CD1c-positive myeloid dendritic cell (primary cell): ENCODE data around the gene USP43.

Experiments
- DNase-seq: peaks from one replicate; pipeline ENCODE4 v3.0.0-alpha.2; 2016; ENCODE audit errors: extremely low spot score

USP43 gene

DNA sequence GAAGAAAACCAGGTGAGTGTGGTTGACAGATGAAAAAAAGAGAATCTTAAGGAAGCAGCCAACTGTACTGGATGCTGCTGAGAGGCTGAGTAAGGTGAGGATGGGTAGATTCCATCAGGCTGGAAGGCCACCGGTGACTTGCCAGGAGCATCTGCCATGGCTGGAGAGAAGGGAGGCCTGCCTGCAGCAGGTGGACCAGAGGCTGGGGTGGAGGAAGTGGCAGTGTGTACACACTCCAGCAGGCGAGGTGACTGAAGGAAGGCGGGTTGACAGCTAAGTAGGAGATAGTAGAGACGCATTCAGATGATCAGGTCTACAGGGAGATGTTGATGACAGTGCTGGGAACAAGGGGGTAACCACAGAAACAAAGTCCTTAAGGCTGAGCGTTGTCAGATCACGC is 69.5 kb downstream of the USP43 start:
- DNase-seq, result no peak

- no peak for DNase-seq
These were observed 70.2 kb downstream of the USP43 start for GRCh38 chr17:9715503-9716016.

GRCh38 chr17:9725575-9725974 is 80.3 kb downstream of the USP43 start:
- no peak for DNase-seq

GRCh38 chr17:9726291-9726690 is 81.0 kb downstream of the USP43 start:
- no peak for DNase-seq

GRCh38 chr17:9728005-9728404 is 82.7 kb downstream of the USP43 start:
- no peak for DNase-seq

DNA sequence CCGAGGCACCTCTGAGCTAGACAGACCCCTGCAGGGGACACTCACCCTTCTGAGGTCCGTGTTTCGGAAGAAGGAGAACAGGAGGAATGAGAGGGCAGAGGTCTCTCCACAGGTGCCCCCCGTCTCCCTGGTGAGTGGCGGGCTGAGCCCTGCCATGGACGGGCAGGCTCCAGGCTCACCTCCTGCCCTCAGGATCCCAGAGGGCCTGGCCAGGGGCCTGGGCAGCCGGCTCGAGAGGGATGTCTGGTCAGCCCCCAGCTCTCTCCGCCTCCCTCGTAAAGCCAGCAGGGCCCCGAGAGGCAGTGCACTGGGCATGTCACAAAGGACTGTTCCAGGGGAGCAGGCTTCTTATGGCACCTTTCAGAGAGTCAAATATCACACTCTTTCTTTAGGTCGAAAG is 83.2 kb downstream of the USP43 start:
- no peak for DNase-seq

DNA sequence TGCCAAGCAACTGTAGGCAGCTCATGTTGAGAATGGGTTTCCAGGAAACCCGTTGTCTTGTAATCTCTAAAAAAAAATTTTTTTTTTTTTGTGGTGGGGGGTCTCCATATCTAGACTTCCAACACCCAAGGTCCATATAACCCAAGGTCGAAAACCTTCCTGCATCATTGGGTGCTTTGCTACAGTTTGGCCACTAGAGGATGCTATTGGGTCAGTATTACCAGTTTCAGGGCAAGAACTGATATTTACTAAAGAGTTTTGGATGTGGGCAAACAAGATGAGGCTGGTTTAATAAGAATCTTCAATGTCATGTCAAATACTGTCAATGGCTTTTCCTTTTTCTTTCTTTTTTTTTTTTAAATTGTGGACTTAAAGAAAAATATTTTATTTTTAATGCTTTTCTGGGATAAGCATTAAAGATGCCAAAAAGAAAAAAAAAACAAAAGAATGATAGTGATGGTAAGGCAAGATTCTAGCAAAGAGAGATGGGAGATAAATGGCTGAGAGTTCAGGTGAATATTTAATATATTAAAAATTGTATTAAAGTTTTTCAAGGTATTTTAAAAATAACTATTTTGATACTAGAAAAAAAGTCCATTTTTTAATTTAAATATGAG is 83.8 kb downstream of the USP43 start:
- peak; percentile 60 for DNase-seq

GRCh38 chr17:9729735-9730420 is 84.6 kb downstream of the USP43 start:
- no peak for DNase-seq

DNA sequence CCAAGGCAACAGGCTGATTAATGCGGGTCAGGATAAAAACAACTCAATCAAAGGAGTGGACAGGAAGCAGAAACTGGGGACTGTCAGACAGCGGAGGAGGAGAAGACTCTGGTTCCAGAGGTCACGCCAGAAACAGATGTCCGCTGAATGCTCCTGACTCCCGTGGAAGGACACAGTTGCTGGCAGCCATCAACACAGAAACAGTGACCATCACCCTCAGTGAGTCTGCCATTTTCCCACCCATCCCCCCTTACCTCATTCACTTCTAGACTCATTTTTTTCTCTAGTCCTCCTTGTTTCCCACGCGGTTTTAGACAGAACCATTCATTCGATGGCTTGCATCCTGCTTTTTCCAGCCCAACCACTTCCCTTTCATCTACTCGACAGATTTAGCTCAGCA is 105.2 kb downstream of the USP43 start:
- DNase-seq, result no peak

- no peak for DNase-seq
These were observed 109.8 kb downstream of the USP43 start for GRCh38 chr17:9755083-9755482.

- DNase-seq, result no peak
These were observed 114.9 kb downstream of the USP43 start for GRCh38 chr17:9760266-9760665.

DNA sequence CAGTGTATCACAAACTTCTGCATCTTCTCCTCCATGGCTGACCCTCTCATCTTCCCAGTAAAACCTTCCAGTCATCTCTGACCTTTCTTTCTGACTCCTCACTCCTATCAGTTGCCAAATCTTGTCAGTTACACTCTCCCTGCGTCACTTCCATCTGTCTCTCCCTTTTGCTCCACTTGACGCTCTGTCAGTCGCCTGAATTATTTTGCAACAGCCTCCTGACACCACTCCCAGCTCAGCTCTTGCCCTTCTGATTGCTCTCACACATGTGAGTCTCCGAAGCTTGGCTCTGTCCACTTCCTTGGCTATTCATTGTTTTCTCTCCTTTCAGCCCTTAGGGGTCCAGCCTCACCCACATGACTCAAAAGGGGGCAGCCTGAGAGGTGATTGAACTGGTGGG is 118.3 kb downstream of the USP43 start:
- no peak for DNase-seq

DNA sequence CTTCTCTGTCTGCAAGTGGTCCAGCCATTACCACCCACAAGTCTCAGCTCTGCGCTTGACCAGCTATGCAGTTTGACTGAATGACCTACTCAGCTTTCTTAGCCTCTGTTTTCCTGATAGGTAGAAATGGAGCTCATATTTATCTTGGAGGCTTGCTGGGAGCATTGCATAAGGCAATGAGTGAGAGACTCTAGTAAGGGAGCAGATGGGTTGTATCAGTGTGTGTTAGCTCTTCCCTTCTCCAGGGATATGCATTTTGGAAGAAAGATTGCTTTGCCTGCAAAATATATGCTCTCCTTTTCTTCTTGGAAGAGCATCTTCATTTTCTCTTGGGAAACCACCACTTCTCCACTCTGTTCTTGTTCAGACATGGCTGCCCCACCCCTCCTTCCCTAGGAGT is 120.0 kb downstream of the USP43 start:
- DNase-seq, result no peak

GRCh38 chr17:9766970-9767369 is 121.7 kb downstream of the USP43 start:
- DNase-seq, result no peak

GRCh38 chr17:9767432-9767991 is 122.2 kb downstream of the USP43 start:
- no peak for DNase-seq

- peak; percentile 29 for DNase-seq
These were observed 123.1 kb downstream of the USP43 start for GRCh38 chr17:9768381-9768934.

DNA sequence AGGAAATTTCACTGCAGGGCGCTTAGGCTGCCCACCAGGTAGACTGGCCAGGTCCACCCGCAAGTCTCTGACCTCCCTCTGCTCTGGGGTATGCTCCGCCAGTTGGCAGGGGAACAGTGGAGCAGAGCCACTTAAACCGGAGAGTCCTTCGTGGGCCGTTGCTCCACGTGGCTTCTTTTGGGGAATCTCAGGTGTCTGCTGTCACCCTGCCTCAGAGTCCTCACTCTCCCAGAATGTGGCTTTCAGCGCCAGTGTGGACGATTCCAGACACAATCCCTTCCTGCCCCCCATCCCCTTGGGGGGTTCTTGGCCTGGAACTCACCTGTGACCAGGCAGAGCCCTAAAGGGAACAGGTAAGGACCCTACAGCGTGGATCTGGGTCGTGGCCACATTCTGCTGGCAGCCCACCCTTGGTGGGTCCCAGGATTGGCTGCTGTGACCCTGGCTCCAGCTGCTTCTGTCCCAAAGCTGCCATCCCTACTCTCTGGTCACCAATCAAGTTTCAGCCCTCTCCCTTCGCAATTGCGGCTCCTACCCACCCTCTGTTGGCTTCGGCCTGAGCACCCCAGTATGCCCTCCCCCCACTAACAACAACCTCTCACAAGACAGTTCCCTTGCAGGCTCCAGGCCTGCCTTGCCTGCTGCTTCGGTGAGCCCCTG is 123.8 kb downstream of the USP43 start:
- DNase-seq, result no peak

DNA sequence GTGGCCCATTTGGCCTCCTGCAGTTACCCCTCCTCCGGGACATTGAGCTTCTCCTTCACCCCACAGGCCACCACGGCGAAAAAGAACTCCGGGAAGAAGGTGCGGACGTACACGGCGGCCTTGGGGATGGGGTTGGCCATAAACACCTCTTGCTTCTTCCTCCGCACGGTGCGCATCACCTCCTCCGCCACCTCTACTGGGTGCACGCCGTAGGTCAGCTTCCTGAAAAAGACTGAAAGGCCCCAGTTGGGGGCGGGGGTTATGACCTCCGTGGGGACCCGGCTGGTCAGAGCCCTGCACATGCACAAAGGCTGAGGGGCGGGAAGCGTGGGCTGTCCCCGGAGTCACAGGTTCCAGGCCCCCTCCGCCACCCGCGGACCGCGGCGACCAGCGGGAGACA is 126.1 kb downstream of the USP43 start:
- no peak for DNase-seq

- no peak for DNase-seq
These were observed 127.3 kb downstream of the USP43 start for GRCh38 chr17:9772658-9773057.

GRCh38 chr17:9776911-9777310 is 131.6 kb downstream of the USP43 start:
- DNase-seq, result no peak
